ENCODE results near the gene RHBDD3.

RHBDD3 gene

DNA sequence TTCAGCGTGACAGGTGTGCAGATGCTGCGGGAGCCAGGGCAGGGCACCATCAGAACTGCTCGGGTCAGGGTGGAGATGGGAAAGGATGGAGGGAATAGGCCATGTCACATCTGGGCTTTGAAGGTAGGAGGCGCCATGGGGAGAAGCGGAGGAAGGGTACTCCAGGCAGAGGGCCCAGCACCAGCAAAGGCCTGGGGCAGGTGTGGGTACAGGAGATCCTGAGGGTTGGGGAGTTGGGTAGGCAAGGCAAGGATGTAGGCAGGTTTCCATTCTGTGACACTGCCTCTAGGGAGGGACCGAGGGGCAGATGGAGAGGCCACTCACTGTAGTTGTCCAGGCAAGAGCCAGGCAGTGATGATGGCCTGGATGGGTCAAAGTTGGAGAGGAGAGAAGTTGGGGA is 53.5 kb downstream of the RHBDD3 start:
- CTCF ChIA-PET = interaction anchor here (1.0 to 3.6 kb wide), 5 partner anchors 11 to 47 kb away, joined by 3 to 9 read pairs (median 4); no protein-coding TSS in a partner anchor
- POLR2A ChIA-PET = no interaction called here

DNA sequence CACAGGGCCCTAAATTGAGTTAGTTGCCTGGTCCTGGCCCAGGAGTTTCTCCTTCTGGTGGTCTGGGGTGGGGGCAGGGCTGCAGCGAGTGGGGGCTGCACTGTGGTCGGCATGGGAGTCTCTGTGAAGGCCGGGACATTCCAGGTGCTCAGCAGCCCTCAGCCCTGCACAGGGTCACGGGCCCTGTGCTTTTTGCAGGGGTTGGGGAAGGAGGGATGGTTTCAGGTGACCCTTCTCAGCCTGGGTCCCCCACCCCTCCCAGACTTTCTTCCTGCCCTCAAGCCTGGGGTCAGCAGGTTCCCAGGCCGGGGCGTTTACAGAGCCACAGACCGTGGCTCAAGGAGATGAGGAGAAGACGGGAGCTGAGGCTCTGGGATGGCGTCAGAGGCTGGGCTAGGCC is 54.3 kb downstream of the RHBDD3 start:
- no peak for DNase-seq (ENCODE audit: extremely low spot score)
- CTCF ChIA-PET = interaction anchor here (1.5 to 3.6 kb wide), 3 partner anchors 10 to 46 kb away, joined by 3 to 9 read pairs (median 4); no protein-coding TSS in a partner anchor
- TF ChIP-seq, protein P1, sequence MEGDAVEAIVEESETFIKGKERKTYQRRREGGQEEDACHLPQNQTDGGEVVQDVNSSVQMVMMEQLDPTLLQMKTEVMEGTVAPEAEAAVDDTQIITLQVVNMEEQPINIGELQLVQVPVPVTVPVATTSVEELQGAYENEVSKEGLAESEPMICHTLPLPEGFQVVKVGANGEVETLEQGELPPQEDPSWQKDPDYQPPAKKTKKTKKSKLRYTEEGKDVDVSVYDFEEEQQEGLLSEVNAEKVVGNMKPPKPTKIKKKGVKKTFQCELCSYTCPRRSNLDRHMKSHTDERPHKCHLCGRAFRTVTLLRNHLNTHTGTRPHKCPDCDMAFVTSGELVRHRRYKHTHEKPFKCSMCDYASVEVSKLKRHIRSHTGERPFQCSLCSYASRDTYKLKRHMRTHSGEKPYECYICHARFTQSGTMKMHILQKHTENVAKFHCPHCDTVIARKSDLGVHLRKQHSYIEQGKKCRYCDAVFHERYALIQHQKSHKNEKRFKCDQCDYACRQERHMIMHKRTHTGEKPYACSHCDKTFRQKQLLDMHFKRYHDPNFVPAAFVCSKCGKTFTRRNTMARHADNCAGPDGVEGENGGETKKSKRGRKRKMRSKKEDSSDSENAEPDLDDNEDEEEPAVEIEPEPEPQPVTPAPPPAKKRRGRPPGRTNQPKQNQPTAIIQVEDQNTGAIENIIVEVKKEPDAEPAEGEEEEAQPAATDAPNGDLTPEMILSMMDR (IDR thresholded peaks at IDR 0.05; ENCODE audit: control extremely low read depth, extremely low read depth, low read depth, missing control alignments) = no peak
- POLR2A ChIA-PET = no interaction called here

More for the DNA sequence above, 53.5 kb downstream of the RHBDD3 start:
- TF ChIP-seq, protein P1 (IDR thresholded peaks at IDR 0.05; ENCODE audit: control extremely low read depth, extremely low read depth, low read depth, missing control alignments) = no peak
- DNase-seq (ENCODE audit: extremely low spot score) = no peak

DNA sequence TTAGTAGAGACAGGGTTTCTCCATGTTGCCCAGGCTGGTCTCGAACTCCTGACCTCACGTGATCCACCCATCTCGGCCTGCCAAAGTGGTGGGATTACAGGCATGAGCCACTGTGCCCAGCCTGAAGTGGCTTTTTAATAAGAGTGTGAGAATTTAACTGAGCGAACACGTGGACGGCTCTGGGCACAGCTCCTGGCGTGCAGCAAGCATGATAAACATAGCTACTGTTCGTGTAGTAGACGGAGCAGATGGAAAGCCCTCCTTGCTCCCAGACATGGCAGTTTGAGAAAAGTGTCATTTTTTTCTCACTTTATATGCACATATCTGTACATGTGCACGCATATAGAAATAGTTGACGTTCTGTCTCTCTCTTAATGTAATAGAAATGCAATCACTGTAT is 55.0 kb downstream of the RHBDD3 start:
- TF ChIP-seq, protein P1 (IDR thresholded peaks at IDR 0.05; ENCODE audit: control extremely low read depth, extremely low read depth, low read depth, missing control alignments) = no peak
- DNase-seq (ENCODE audit: extremely low spot score) = no peak
- CTCF ChIA-PET = interaction anchor here (1.5 to 3.6 kb wide), 3 partner anchors 10 to 45 kb away, joined by 3 to 9 read pairs (median 4); no protein-coding TSS in a partner anchor
- POLR2A ChIA-PET = no interaction called here

DNA sequence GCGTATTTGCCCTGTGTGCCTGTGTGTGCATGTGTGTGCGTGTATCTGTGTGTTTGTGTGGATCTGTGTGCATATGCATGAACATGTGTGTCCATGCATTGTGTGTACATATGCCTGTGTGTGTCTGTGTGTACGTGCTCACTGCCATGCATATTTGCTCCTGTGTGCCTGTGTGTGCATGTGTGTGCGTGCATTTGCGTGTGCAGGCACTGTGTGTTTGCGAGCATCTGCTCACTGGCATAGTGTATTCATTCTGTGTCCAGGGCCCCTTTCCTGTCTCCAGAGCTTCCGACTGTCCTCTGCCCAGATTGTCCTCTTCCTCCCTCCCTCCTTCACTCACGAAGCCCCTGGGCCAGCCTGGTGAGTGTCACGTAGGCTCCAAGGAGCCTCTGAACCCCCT is 56.3 kb downstream of the RHBDD3 start:
- ChIA-PET POLR2A (no interaction called here), CTCF (interaction anchor here (1.0 to 1.4 kb wide), 2 partner anchors 9 to 34 kb away, joined by 3 read pairs; no protein-coding TSS in a partner anchor)
- DNase-seq (ENCODE audit: extremely low spot score) = no peak
- TF ChIP-seq, protein P1 (IDR thresholded peaks at IDR 0.05; ENCODE audit: control extremely low read depth, extremely low read depth, low read depth, missing control alignments) = no peak

DNA sequence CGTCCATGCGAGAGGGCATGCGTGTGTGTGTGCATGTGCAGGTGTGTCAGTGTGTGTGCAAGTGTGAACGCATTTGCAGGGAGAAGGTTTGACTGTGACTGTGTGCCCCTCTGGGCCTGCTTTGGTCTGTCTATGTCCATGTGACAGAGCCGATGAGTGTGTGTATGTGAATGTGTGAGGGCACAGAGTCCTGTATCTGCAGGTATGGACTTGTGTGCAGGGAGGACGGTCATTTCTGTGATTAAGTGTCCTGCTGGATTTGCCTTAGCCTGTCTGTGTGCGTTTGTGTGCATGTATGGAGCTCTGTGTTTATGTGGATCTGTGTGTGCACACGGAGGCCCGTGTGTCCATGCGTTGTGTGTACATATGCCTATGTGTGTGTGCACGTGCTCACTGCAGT is 56.7 kb downstream of the RHBDD3 start:
- ChIA-PET CTCF (interaction anchor here (1.0 to 1.4 kb wide), 2 partner anchors 8 to 35 kb away, joined by 3 read pairs; no protein-coding TSS in a partner anchor), POLR2A (no interaction called here)
- TF ChIP-seq, protein P1 (IDR thresholded peaks at IDR 0.05; ENCODE audit: control extremely low read depth, extremely low read depth, low read depth, missing control alignments) = no peak
- no peak for DNase-seq (ENCODE audit: extremely low spot score)
